Activated naive CD4-positive, alpha-beta T cell treated with anti-CD3 and anti-CD28 coated beads, Interleukin-2, amount 50 U/mL, for 72 hours (primary cell): Measurements from ENCODE around the gene CDH13. TPM values are rescaled to one million over a fixed set of nuclear protein-coding genes. Genes with fewer than 3 reads are reported as not detected.

Source experiments
- ATAC-seq, 2 donors: fragments of 150-1000 bp; cut with Tn5 transposase; 2 replicates each; pipeline ENCODE4 v1.10.0; 2021; ENCODE audit warnings: mild to moderate bottlenecking in 2 of 2, moderate library complexity in 2 of 2
- DNase-seq, 2 donors: peaks; one replicate each; pipeline ENCODE4 v3.0.0; 2021 to 2022; ENCODE audit warnings: low spot score in 2 of 2
- H3K27ac Mint-ChIP-seq, 2 donors: one replicate each; pipeline ENCODE4 v1.8.0; 2022; ENCODE audit warnings: mild to moderate bottlenecking in 2 of 2, mixed read lengths in 2 of 2
- H3K36me3 Mint-ChIP-seq, 2 donors: one replicate each; pipeline ENCODE4 v1.8.0; 2022; ENCODE audit warnings: mixed read lengths in 2 of 2
- H3K9me3 Mint-ChIP-seq, 2 donors: one replicate each; pipeline ENCODE4 v1.8.0; 2022; ENCODE audit warnings: mixed read lengths in 2 of 2
- total RNA-seq, 2 donors: library from RNA; stranded (reverse); gene quantifications; one replicate each; pipeline ENCODE4 v1.2.3, GENCODE V29; 2022

The CDH13 gene
- total RNA-seq, 2 donors from 2014 or later = not detected

DNA sequence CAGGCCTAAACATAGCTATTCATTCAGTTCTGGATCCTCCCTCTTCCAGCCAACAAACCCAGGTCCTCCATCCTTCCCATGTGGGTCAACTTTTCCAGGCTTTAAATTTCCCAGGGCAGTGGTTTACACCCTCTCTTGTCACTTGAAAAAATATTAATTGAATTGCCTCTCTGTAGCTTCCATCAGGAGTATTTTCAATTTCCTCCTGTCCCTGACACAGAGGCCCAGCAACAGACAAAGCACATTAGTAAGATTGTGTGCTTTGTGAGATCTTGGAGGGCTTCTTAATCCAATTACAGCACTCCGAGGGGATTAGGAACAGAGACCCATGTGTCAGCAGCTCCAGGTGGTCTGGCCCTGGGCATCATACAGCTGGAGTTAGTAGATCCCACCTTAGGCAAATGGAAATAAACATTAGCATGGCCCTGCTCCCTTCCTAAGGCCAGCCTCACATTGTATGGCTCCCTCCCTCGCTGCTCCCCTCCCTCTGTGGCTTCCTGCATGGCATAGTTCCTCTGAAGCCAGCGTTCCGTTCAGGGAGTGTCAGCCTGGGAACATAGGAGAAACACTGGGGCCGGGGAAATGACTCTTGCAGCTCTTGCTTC, 1048.3 kb downstream of the CDH13 start:
- ATAC-seq = no peak
- Mint-ChIP-seq H3K27ac (no peak overlapping the region), H3K9me3 (no peaks in the 10 kb centered on the region), H3K36me3 (no peaks in the 10 kb centered on the region)
- DNase-seq = no peak

DNA sequence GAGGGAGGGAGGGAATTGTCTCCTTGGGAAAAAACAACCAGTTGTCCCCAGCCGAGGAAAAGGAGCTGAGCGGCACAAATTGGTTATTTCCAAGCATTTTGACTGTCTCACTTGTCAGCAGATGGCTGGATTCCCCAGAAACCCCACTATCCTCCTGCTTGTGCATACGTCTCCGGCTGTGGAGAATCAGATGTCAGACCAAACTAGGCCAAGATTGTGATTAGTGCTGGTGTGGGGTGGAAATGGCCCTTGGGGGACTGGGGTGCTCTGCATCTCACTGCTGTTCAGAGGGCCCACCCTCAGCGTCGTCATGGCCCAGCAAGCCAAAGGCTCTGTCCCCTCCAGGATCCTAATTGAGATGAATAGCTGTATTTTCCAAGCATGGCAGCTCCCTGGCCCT, 1049.3 kb downstream of the CDH13 start:
- no peaks in the 10 kb centered on the region for H3K36me3 Mint-ChIP-seq
- no peaks in the 10 kb centered on the region for H3K9me3 Mint-ChIP-seq
- ATAC-seq (no peak), DNase-seq (no peak)
- H3K27ac Mint-ChIP-seq = no peak overlapping the region

DNA sequence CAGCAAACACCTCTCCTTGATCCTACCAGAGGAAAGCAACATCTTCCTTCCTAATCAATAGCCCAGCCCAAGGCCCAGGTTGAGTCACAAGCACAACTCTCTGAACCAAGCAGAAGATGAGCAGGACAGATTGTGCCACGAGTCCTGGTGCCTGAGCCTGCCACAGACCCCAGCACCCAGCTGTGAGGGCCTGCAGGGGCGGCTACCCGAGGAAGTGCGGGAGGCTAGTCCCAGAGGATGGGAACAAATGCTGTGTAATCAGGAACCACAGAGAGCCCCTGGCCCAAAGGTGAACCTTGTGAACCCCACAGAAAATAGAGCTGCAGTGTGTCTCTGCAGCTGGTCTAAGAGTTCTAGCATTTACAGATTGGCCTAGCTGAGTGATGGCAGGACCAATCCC, 1054.2 kb downstream of the CDH13 start:
- no peaks in the 10 kb centered on the region for H3K36me3 Mint-ChIP-seq
- H3K9me3 Mint-ChIP-seq = no peaks in the 10 kb centered on the region
- no peak overlapping the region for H3K27ac Mint-ChIP-seq
- DNase-seq (no peak), ATAC-seq (no peak)

DNA sequence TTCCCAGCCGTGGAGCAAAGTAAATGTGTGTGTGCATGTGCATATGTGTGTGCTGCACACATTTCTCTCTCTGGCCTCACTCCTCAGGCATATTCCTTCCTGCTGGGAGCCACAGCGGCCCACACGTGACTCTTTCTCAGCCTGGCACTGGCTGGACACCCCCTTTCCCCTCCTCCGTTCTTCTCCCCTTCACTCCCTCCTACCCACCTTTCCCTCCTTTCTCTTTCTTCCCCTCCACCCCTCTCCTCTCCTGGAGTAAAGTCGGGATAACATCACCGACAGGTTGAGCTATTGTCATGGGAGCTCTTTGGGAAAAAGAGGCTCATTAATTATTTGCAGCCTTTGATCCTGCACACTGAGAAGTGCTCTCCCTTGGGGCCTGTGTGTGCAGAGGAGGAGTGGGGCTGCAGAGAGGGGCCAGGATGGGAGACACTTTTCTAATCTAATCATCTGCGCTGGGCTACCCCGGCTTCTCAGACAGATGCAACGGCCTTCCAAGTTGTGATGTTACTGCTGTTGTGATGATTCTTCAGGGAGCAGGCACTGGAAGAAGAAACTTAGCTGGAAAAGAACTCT, 1054.7 kb downstream of the CDH13 start:
- no peak for DNase-seq
- no peaks in the 10 kb centered on the region for H3K9me3 Mint-ChIP-seq
- no peak overlapping the region for H3K27ac Mint-ChIP-seq
- H3K36me3 Mint-ChIP-seq = no peaks in the 10 kb centered on the region
- no peak for ATAC-seq

DNA sequence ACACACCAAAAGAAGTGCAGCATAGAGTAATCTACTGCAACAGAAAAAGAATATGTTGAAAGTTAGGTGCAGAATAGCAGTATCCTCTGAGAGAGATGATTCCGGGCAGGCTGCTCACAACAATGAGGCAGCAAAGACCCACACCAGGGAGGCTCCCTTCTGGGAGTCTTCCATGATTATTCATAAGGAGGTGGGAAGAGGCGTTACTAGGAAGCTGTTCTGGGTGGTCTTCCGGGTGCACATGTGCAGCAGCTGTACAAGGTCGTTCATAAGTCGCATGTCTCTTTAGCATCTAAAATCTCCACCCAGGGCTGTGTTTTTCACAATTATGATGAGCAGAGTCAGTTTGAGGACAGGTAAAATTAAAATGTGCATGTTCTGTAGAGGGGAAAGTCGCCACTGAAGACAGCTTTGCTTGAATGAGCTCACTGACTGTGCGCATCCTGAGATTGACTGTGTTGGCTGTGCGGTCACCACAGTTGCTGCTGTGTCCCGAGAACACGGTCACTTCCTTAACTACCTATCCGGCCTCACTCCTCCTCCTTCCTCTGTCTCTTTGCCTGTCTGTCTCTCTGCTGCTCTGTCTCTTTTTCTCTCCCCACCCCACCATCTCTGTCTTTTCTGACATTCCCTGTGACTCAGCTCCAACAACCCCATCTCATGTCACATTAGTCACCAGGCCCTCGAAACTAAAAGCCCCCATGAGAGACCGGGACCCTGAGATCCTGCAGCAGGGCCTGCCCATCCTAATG, 1055.5 kb downstream of the CDH13 start:
- ATAC-seq (no peak), DNase-seq (no peak)
- Mint-ChIP-seq H3K27ac (no peak overlapping the region), H3K9me3 (no peaks in the 10 kb centered on the region), H3K36me3 (no peaks in the 10 kb centered on the region)

DNA sequence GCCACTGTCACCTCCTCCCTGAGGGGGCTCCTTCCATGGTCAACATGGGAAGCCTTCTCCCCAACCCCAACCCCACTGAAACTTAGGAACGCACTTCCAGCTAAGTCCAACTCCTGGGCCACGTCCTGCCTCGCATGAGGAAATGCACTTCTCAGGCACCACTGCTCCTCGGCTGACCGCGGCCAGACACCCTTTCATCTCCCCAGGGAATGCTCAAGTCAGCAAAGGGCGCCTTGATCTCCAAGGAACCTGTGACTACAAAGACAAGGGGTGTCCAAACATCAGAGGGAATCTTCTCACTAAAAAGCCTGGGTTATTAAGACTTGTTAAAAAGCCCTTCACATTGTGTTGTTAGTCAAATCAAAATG, 1056.1 kb downstream of the CDH13 start:
- ATAC-seq = no peak
- DNase-seq = no peak
- Mint-ChIP-seq H3K27ac (no peak overlapping the region), H3K36me3 (no peaks in the 10 kb centered on the region), H3K9me3 (no peaks in the 10 kb centered on the region)

DNA sequence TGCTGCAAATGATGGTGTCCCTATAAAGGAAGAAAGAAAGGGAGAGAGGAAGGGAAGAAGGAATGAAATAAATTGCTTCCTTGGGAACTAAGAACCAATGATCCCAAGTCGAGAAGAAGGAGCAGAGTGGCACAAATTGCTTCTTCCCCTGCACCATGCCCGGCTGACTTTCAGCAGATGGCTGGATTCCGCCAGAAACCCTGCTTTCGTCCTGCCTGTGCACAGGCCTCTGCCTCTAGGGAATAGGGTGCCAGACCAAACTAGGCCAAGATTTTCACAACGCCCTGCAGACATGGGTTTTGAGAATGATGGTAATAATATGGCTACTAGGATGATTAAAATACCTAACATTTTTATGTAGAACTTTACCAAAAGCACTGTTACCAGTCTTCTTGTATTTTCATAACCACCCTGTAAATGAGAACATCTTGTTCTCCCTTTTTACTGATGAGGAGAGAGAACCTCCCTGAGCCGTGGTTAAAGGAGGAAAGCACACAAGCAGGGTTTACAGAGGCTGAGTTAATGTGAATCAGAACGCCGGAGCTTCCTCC, 1058.9 kb downstream of the CDH13 start:
- no peak for DNase-seq
- no peaks in the 10 kb centered on the region for H3K9me3 Mint-ChIP-seq
- H3K27ac Mint-ChIP-seq = no peak overlapping the region
- H3K36me3 Mint-ChIP-seq = no peaks in the 10 kb centered on the region
- no peak for ATAC-seq

DNA sequence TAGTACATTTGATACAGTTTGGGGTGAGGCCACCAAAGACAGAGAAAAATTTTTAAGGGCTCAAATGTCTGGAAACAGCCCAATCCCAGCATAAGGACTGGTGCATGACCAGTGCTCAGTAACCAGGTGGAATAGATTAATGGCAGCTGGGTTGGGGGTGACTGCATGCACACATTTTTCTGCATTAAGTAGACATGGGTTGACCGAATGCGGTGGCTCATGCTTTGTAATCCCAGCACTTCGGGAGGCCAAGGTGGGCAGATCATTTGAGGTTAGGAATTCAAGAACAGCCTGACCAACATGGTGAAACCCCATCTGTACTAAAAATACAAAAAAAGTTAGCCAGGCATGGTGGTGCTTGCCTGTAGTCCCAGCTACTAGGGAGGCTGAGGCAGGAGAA, 1060.0 kb downstream of the CDH13 start:
- ATAC-seq = no peak
- Mint-ChIP-seq H3K27ac (no peak overlapping the region), H3K9me3 (no peaks in the 10 kb centered on the region), H3K36me3 (no peaks in the 10 kb centered on the region)
- no peak for DNase-seq

DNA sequence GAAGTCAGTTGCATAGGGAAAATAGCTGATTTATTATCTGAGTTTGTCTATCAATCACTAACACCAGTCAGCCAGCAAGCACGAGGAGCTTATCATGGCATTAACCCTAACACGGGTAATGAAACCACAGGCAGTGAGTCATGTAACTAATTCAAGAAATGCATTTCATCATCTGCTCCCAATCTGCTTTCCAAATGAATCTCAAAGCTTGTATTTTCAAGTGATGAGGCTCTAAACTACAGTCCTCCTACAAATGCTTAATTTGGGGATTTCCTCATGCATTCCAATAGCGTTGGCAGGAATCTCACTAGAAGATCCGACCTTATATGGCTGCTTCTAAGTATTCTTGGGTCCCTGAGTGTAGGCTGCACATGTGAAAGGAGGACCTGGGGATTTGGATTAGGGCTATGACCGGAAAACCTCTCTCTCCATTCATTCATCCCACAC, 1062.6 kb downstream of the CDH13 start:
- Mint-ChIP-seq H3K9me3 (no peaks in the 10 kb centered on the region), H3K36me3 (no peaks in the 10 kb centered on the region), H3K27ac (no peak overlapping the region)
- DNase-seq = peak in 1 of 2 donors; percentile 3
- ATAC-seq = peak; percentile 28 to 85

DNA sequence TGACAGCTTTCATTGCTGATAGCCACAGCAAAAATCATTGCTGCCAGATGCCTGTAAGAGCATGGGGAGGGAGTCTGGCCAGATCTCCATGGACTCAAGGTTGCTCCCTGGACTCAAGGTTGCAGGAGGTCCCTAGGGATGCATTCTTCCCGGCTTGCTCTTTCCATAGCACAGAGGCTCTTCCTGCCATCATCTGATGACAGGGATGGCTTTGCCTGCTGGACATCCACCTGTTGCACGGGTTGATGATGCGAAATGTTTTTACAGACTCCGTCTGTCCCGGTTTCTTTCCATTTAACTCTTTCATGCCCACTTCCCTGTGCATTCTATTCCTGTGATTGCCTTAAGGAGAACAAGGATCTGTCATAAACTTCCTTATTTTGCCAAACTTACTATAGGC, 1065.5 kb downstream of the CDH13 start:
- H3K27ac Mint-ChIP-seq = no peak overlapping the region
- no peak for DNase-seq
- no peaks in the 10 kb centered on the region for H3K9me3 Mint-ChIP-seq
- no peaks in the 10 kb centered on the region for H3K36me3 Mint-ChIP-seq
- no peak for ATAC-seq

DNA sequence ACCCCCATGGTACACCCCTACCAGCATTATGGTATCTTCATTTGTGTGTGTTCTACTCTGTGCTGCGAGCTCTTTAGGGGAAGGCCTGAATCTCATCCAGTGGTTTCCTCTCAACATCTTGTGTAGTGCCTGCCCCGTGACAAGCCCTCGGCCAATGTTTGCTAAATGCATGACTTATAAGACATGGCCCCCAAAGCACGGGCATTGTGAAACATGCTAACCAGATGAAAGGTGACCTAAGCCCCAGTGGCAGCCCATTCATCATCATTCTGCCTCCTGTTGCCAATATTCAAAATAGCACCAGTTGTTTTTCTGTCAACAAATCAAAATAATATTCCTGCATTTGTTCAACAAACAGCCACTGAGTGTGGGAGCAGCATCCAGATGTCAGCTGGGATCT, 1072.2 kb downstream of the CDH13 start:
- Mint-ChIP-seq H3K36me3 (no peaks in the 10 kb centered on the region), H3K9me3 (peaks cover 0 to 7% of the 10 kb centered on the region in 2 donors), H3K27ac (no peak overlapping the region)
- DNase-seq (no peak), ATAC-seq (no peak)

DNA sequence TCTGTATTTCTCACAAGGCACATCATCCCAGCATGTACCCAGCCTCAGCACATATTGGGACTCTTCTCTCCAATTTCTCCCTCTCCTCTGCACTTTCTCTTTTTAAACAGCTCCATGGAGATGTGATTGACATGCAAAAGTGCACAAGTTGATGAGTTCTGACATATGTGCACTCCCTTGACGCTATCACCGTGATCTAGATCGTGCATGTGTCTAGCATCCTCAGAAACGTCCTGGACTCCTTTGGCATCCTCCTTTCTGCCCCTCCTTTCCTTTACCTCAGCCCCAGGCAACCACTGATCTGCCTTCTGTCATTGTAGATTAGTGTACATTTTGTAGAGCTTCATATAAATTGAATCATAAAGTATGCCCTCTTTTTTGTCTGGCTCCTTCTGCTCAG, 1073.0 kb downstream of the CDH13 start:
- DNase-seq (no peak), ATAC-seq (no peak)
- H3K36me3 Mint-ChIP-seq = no peaks in the 10 kb centered on the region
- no peak overlapping the region for H3K27ac Mint-ChIP-seq
- H3K9me3 Mint-ChIP-seq = peaks cover 0 to 7% of the 10 kb centered on the region in 2 donors

DNA sequence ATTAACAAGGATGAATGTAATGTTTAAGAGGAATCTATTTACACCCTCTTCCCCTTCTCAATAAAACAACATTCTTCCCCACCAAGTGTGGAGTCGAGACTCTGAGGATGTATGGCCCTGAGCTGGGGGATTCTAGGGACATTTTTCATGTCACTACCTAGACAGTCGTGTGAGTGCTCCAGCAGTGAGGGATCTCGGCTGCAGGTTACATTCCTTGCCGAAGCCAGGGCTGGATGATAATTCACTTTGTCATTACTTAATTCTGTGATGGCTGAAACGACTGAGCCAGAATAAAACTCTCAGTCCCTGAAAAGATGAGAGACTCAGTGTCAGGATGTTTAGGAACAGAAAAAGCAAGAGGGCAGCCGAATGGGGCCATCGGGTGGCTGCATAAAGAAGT, 1074.1 kb downstream of the CDH13 start:
- Mint-ChIP-seq H3K36me3 (no peaks in the 10 kb centered on the region), H3K27ac (no peak overlapping the region), H3K9me3 (peaks cover 0 to 7% of the 10 kb centered on the region in 2 donors)
- DNase-seq (no peak), ATAC-seq (no peak)

DNA sequence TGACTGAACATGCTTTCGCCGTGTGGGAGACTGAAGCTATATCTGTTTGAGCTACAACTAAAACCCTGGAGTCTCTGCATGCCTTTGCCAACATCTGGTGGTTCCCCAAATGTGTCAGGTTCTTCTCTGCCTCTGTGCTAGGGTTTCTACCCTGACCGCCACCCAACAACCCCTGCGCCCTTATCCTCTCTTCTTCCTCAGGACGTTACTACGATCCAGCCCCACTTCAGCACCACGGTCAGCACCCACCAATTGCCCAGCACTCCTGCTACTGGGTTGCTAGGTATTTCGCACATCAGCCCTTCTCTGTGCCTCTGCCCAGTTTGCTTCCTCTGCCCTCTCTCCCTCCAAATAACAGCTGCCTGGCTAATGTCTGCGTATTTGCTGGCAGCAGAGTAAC, 1074.7 kb downstream of the CDH13 start:
- Mint-ChIP-seq H3K27ac (no peak overlapping the region), H3K36me3 (no peaks in the 10 kb centered on the region), H3K9me3 (peaks cover 0 to 7% of the 10 kb centered on the region in 2 donors)
- DNase-seq (peak in 1 of 2 donors; percentile 20), ATAC-seq (no peak)

DNA sequence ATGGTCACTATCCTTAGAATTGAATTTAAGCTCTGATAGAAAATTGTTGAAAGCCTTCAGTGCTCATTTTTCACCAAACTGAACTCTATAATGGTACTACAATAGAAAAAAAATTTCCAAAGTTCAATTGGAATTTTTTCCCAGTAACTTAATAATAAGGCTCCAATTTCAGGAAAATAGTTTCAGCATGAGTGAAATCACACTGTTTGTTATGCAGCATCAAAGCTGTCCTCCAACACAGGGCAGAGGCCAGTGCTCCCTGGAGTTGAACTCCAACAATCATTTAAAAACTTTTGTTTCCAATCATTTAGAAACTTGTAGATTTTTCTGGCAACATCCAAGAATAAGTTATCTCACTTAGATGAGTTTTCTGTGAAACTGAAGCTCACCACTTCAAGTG, 1077.9 kb downstream of the CDH13 start:
- Mint-ChIP-seq H3K9me3 (peaks cover 0 to 7% of the 10 kb centered on the region in 2 donors), H3K36me3 (no peaks in the 10 kb centered on the region), H3K27ac (no peak overlapping the region)
- DNase-seq (no peak), ATAC-seq (no peak)

DNA sequence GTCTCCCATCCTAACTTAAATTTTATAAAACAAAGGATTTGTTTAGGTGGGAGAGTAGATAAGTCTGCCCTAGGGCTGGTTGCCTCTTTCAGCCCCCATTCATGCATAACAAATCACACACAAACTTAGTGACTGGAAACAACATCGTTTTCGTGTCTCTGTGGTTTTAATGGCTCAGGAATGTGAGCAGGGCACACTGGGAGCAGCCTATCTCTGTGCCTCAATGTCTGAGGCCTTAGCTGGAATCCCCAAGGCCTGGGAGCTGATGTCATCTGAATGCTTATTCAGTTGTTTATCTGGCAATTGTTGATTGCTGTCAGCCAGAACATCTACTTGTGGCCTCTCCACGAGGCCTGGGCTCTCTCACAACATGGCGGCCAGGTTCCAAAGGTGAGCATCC, 1079.1 kb downstream of the CDH13 start:
- Mint-ChIP-seq H3K9me3 (peaks cover 0 to 6% of the 10 kb centered on the region in 2 donors), H3K27ac (no peak overlapping the region), H3K36me3 (no peaks in the 10 kb centered on the region)
- ATAC-seq (no peak), DNase-seq (no peak)

DNA sequence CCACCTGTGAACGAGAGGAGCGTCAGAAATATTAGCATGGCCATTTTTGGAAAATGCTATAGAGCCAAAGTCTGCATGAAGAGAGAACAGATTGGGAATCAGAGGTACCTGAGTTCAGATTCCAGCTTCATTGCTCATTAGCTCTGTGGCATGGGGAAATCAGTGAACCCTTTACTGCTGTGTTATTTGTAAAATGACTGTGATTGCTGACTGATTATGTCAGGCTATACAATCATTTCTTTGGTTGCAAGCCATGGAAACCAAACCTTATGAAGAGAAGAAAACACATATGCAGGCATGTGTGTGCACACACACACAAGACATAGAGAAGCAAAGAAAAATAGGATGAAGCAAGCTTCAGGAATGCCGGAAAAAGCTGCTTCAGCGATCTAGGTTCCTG, 1079.6 kb downstream of the CDH13 start:
- DNase-seq = no peak
- H3K27ac Mint-ChIP-seq = no peak overlapping the region
- ATAC-seq = no peak
- peaks cover 0 to 6% of the 10 kb centered on the region in 2 donors for H3K9me3 Mint-ChIP-seq
- no peaks in the 10 kb centered on the region for H3K36me3 Mint-ChIP-seq

DNA sequence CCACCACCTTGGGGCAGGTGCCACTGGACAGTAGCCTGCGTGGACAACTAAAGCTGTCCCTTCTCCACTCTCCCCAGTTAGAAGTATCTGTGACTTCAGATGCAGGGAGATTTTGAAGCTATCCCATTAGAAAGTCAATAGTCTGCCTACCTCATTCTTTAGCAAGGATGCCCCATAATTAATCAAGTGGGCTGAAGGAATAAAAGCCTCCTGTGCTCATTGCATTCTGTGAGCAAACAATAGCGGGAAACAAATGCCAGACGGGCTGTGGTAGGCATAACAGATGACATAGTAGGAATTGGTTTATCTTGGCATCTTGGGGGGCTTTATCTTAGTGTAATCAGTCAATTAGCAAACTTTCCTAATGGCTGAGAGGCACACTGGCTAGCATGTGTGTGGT, 1084.3 kb downstream of the CDH13 start:
- DNase-seq (no peak), ATAC-seq (no peak)

More for the DNA sequence above, 1084.3 kb downstream of the CDH13 start:
- Mint-ChIP-seq H3K36me3 (no peaks in the 10 kb centered on the region), H3K9me3 (peaks cover 0 to 3% of the 10 kb centered on the region in 2 donors), H3K27ac (no peak overlapping the region)
